Stimulated activated naive CD4-positive, alpha-beta T cell (primary cell): Measurements from ENCODE around the gene GPBP1.
"Not testable (repeated sequence)": the region's sequence is repeated elsewhere in the genome, so short reads cannot be mapped to it uniquely, and the experiment has no call there.

Experiments
- DNase-seq, 6 experiments: peaks; one replicate each; lab custom pipeline; 2025; lab: John Stamatoyannopoulos, UW

GPBP1 gene

GRCh38 chr5:57173319-57174127 lies at the start of gene GPBP1:
Gene GPBP1, plus strand, starts transcription at chr5:57174059. Its CDS starts 40,072 bp downstream, at chr5:57214131.
- peak; percentile 98 to 100 (median 99) for DNase-seq

- DNase-seq, result no peak
These were observed 45.5 kb upstream of the GPBP1 start for GRCh38 chr5:57128325-57128724.

- DNase-seq, result no peak
These were observed 40.3 kb upstream of the GPBP1 start for GRCh38 chr5:57133574-57133973.

- no peak for DNase-seq
These were observed 36.5 kb upstream of the GPBP1 start for GRCh38 chr5:57137401-57137800.

GRCh38 chr5:57152316-57152715 lies 21.5 kb upstream of the GPBP1 start:
- no peak for DNase-seq

- DNase-seq, result no peak
These were observed 18.8 kb upstream of the GPBP1 start for GRCh38 chr5:57155033-57155432.

GRCh38 chr5:57157131-57157530 lies 16.7 kb upstream of the GPBP1 start:
- no peak for DNase-seq

- DNase-seq, result no peak
These were observed 16.2 kb upstream of the GPBP1 start for GRCh38 chr5:57157666-57158065.

- no peak for DNase-seq
These were observed 10.3 kb upstream of the GPBP1 start for GRCh38 chr5:57163553-57164006.

- DNase-seq, result no peak
These were observed 9.7 kb upstream of the GPBP1 start for GRCh38 chr5:57164124-57164523.

GRCh38 chr5:57165171-57165570 lies 8.7 kb upstream of the GPBP1 start:
- not testable (repeated sequence) for DNase-seq

GRCh38 chr5:57166276-57166675 lies 7.6 kb upstream of the GPBP1 start:
- DNase-seq, result no peak

GRCh38 chr5:57167201-57167600 lies 6.7 kb upstream of the GPBP1 start:
- no peak for DNase-seq

- DNase-seq, result not testable (repeated sequence)
These were observed 3.7 kb upstream of the GPBP1 start for GRCh38 chr5:57170116-57170515.

GRCh38 chr5:57171816-57172465 lies 1.9 kb upstream of the GPBP1 start:
- DNase-seq, result no peak

GRCh38 chr5:57172466-57173318 lies 1.2 kb upstream of the GPBP1 start:
- DNase-seq, result peak in 5 of 6 experiments; percentile 10 to 65 (median 38)

GRCh38 chr5:57174128-57174889 lies 450 bp downstream of the GPBP1 start:
- DNase-seq, result peak in 4 of 6 experiments; percentile 18 to 67 (median 44)

- peak in 1 of 6 experiments; percentile 46 for DNase-seq
These were observed 1.1 kb downstream of the GPBP1 start for GRCh38 chr5:57174890-57175510.

GRCh38 chr5:57175551-57176309 lies 1.9 kb downstream of the GPBP1 start:
- peak in 4 of 6 experiments; percentile 9 to 52 (median 38) for DNase-seq

GRCh38 chr5:57176350-57176857 lies 2.5 kb downstream of the GPBP1 start:
- DNase-seq, result peak in 2 of 6 experiments; percentile 20 to 47
